T-helper 17 cell (primary cell): ENCODE results near the gene MARVELD3. TPM values are rescaled to one million over a fixed set of nuclear protein-coding genes. Genes with fewer than 3 reads are reported as not detected.

Source experiments
- total RNA-seq, 4 donors: library from RNA in 2 of 4; stranded (reverse) in 2 of 4; gene quantifications; one replicate each; pipeline ENCODE4 v1.2.3 and lab custom pipeline; 2022 to 2026

MARVELD3 gene
- total RNA-seq, 2 donors from 2014 or later, result not detected

Other genes with a start within 250 kb of the MARVELD3 start
- gene TLE7, start 184.1 kb upstream of the MARVELD3 start, total RNA-seq, result not detected
- gene ZNF23, start 163.9 kb upstream of the MARVELD3 start, total RNA-seq, result 10 to 100 TPM in 1 of 2 donors, 1 to 10 TPM in 1; 7.4 to 10.5 TPM
- gene ZNF19, start 136.9 kb upstream of the MARVELD3 start, total RNA-seq, result 1 to 10 TPM; 5.1 to 6.3 TPM
- gene CHST4, start 99.8 kb upstream of the MARVELD3 start, total RNA-seq, result not detected
- not detected for gene TAT, start 49.1 kb upstream of the MARVELD3 start, total RNA-seq
- gene PHLPP2, start 98.5 kb downstream of the MARVELD3 start, total RNA-seq, result 10 to 100 TPM in 1 of 2 donors, 1 to 10 TPM in 1; 9.3 to 10.2 TPM
- 100 to 1,000 TPM; 150 to 160 TPM for gene AP1G1, start 182.7 kb downstream of the MARVELD3 start, total RNA-seq
- gene ATXN1L, start 219.8 kb downstream of the MARVELD3 start, total RNA-seq, result 10 to 100 TPM; 39.9 to 46.3 TPM